WTC11 (cell line): ENCODE measurements around the gene C19orf85.

Experiments used
- CREM ChIP-seq: sonication (generic); formaldehyde crosslinking; IDR thresholded peaks from 2 replicates; pipeline ENCODE4 v1.8.1; 2022; ENCODE audit warnings: mild to moderate bottlenecking, missing genetic modification reagents, moderate library complexity
- ETV6 ChIP-seq: sonication (generic); formaldehyde crosslinking; IDR thresholded peaks from 2 replicates; pipeline ENCODE4 v1.8.1; 2022; ENCODE audit warnings: mild to moderate bottlenecking, missing genetic modification reagents
- FOXP1 ChIP-seq: sonication (generic); formaldehyde crosslinking; IDR thresholded peaks from 2 replicates; pipeline ENCODE4 v1.8.0; 2022; ENCODE audit warnings: missing genetic modification reagents, mild to moderate bottlenecking, moderate library complexity, borderline replicate concordance
- ZBTB43 ChIP-seq: sonication (generic); formaldehyde crosslinking; IDR thresholded peaks from 2 replicates; pipeline ENCODE4 v1.8.1; 2023; ENCODE audit warnings: mild to moderate bottlenecking, missing genetic modification reagents

DNA sequence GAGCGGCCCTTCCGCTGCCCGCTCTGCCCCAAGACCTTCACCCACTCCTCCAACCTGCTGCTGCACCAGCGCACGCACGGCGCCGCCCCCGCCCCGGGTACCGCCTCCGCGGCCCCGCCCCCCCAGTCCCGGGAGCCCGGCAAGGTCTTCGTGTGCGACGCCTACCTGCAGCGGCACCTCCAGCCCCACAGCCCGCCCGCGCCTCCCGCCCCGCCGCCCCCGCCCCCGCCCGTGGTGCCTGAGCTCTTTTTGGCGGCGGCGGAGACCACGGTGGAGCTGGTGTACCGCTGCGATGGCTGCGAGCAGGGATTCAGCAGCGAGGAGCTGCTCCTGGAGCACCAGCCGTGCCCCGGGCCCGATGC, 17.2 kb upstream of the C19orf85 start:
- TF ChIP-seq ETV6 (CRISPR knock-in tag) (no peak), FOXP1 (CRISPR knock-in tag) (no peak), CREM (CRISPR knock-in tag) (no peak), ZBTB43 (CRISPR knock-in tag) (no peak)
